Measurements from ENCODE around the gene TEX11.

GRCh38 chrX:70497026-70497425 lies 411.5 kb downstream of the TEX11 start:
- TF ChIP-seq KLF11 (CRISPR knock-in tag; IDR thresholded peaks at IDR 0.05), result no peak
- no peak for TF ChIP-seq ZNF263 (CRISPR knock-in tag; IDR thresholded peaks at IDR 0.05)
- no peak for TF ChIP-seq ZNF546 (CRISPR knock-in tag; conservative IDR thresholded peaks at IDR 0.05)
- TF ChIP-seq CTCF (CRISPR knock-in tag; IDR thresholded peaks at IDR 0.05), result no peak
